ENCODE measurements around the gene KCNK6. TPM values are rescaled to one million over a fixed set of nuclear protein-coding genes. Genes with fewer than 3 reads are reported as not detected.

The KCNK6 gene
- total RNA-seq, 4 donors from 2014 or later, result 7.4 to 19.3 (median 12.3) TPM

- Histone ChIP-seq H3K9me3 (no peaks in the 10 kb centered on the region), H3K4me3 (no peak overlapping the region), H3K36me3 (peaks cover 0 to 6% (median 0%) of the 10 kb centered on the region in 3 donors), H3K27me3 (no peaks in the 10 kb centered on the region), H3K4me1 (peaks cover 0 to 35% (median 0%) of the 10 kb centered on the region in 4 donors), H3K27ac (peak overlapping the region in 3 of 4 donors; percentile 6 to 66 (median 35))
- DNase-seq, result no peak
- TF ChIP-seq CTCF (IDR thresholded peaks at IDR 0.05), result no peak
- no peak for TF ChIP-seq POLR2A (IDR thresholded peaks at IDR 0.05)
Observed at GRCh38 chr19:38277549-38277948, 42.1 kb upstream of the KCNK6 start.

- Histone ChIP-seq H3K4me3 (no peak overlapping the region), H3K36me3 (peaks cover 0 to 6% (median 0%) of the 10 kb centered on the region in 3 donors), H3K9me3 (no peaks in the 10 kb centered on the region), H3K27me3 (no peaks in the 10 kb centered on the region), H3K4me1 (peaks cover 0 to 33% (median 0%) of the 10 kb centered on the region in 4 donors), H3K27ac (peak overlapping the region in 3 of 4 donors; percentile 6 to 66 (median 35))
- TF ChIP-seq CTCF (IDR thresholded peaks at IDR 0.05) (no peak), POLR2A (IDR thresholded peaks at IDR 0.05) (peak in 1 of 2 donors; percentile 40)
- peak in 1 of 3 donors; percentile 60 for DNase-seq
Observed at GRCh38 chr19:38277969-38278680, 41.5 kb upstream of the KCNK6 start.

GRCh38 chr19:38278751-38279150, 40.9 kb upstream of the KCNK6 start:
- no peak overlapping the region for H3K4me3 ChIP-seq
- no peak for DNase-seq
- H3K4me1 ChIP-seq, result peaks cover 0 to 33% (median 0%) of the 10 kb centered on the region in 4 donors
- H3K27me3 ChIP-seq, result no peaks in the 10 kb centered on the region
- TF ChIP-seq CTCF (IDR thresholded peaks at IDR 0.05) (no peak), POLR2A (IDR thresholded peaks at IDR 0.05) (no peak)
- H3K36me3 ChIP-seq, result peaks cover 0 to 6% (median 0%) of the 10 kb centered on the region in 3 donors
- no peaks in the 10 kb centered on the region for H3K9me3 ChIP-seq
- H3K27ac ChIP-seq, result peak overlapping the region in 3 of 4 donors; percentile 6 to 66 (median 35)

- no peak for TF ChIP-seq CTCF (IDR thresholded peaks at IDR 0.05)
- no peak for TF ChIP-seq POLR2A (IDR thresholded peaks at IDR 0.05)
- Histone ChIP-seq H3K27me3 (no peaks in the 10 kb centered on the region), H3K27ac (peak overlapping the region in 1 of 4 donors; percentile 9), H3K9me3 (no peaks in the 10 kb centered on the region), H3K36me3 (peaks cover 0 to 16% (median 0%) of the 10 kb centered on the region in 3 donors), H3K4me1 (peaks cover 0 to 21% (median 0%) of the 10 kb centered on the region in 4 donors), H3K4me3 (no peak overlapping the region)
- DNase-seq, result no peak
Observed at GRCh38 chr19:38280030-38280921, 39.4 kb upstream of the KCNK6 start.

GRCh38 chr19:38281811-38282566, 37.7 kb upstream of the KCNK6 start:
- no peak for DNase-seq
- Histone ChIP-seq H3K4me3 (no peak overlapping the region), H3K9me3 (no peaks in the 10 kb centered on the region), H3K36me3 (peaks cover 0 to 29% (median 0%) of the 10 kb centered on the region in 3 donors), H3K4me1 (peaks cover 0 to 21% (median 0%) of the 10 kb centered on the region in 4 donors), H3K27me3 (no peaks in the 10 kb centered on the region), H3K27ac (no peak overlapping the region)
- TF ChIP-seq CTCF (IDR thresholded peaks at IDR 0.05) (no peak), POLR2A (IDR thresholded peaks at IDR 0.05) (no peak)
